ENCODE measurements around the gene MRGPRF.

DNA sequence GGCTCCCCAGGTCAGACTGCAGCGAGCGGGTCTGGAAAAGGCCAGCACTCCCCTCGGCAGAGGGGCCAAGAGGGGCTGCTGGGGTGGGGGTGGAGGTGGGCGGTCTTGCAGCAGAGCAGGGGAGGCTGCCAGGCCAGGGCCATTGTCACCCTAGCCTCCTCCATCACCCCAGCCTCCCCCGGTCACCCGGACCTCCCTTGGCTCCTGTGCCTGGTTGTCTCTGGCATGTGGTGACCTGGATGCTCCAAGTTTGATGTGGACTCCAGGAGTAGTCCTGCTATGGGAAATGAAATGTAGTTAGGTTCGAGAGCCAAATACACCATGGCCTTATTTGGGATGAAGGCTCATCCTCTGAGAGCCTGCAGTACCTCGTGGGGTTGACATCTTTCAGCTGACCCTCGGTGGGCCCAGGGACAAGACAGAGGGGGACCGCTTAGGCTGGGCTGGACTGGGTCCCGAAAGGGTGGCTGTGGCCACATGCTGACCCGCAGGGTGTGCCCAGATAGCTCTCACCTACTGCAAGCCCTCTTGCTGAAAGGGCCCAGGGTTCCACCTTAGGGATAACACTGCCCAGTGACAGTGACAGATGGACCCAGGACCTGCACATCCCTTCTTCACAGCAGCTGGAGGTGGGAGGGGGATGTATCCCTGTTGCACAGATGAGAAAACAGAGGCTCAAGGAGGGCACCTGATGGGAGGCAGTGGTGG, 56.3 kb downstream of the MRGPRF start:
- TF ChIP-seq CTCF (conservative IDR thresholded peaks at IDR 0.05; ENCODE audit: low read length) = no peak
- TF ChIP-seq EZH2phosphoT487 (IDR thresholded peaks at IDR 0.05; ENCODE audit: borderline replicate concordance) = no peak

Measured in Loucy (cell line).